BJ (cell line): ENCODE data around the gene NUCB2. TPM values are rescaled to one million over a fixed set of nuclear protein-coding genes. Genes with fewer than 3 reads are reported as not detected.

Source experiments
- CTCF ChIA-PET: fragments of 350-600 bp; formaldehyde crosslinking; extraction: SDS; loops from one replicate; lab custom pipeline; 2021; ENCODE audit warnings: antibody characterized with exemption, inconsistent platforms; lab: Yijun Ruan, JAX
- POLR2A ChIA-PET: fragments of 300-600 bp; sonication (Branson Sonifier 250); formaldehyde crosslinking; extraction: SDS; loops from one replicate; lab custom pipeline; 2021; ENCODE audit warnings: antibody characterized with exemption; lab: Charles Lee
- DNase-seq: peaks from one replicate; pipeline ENCODE4 v3.0.0-alpha.2; 2011; ENCODE audit warnings: low read depth
- H3K27me3 ChIP-seq: 2 replicates; pipeline ENCODE4 v1.6.0; 2011; ENCODE audit warnings: low read length; ENCODE audit not compliant: control insufficient read depth, insufficient read depth
- H3K36me3 ChIP-seq: 2 replicates; pipeline ENCODE4 v1.5.1; 2011; ENCODE audit warnings: low read length; ENCODE audit not compliant: control insufficient read depth, insufficient read depth
- H3K4me3 ChIP-seq: 2 replicates; pipeline ENCODE4 v1.5.1; 2011; ENCODE audit warnings: low read depth, mild to moderate bottlenecking, control low read depth, low read length
- CTCF ChIP-seq: IDR thresholded peaks from 2 replicates; pipeline ENCODE4 v1.5.1; 2011; ENCODE audit warnings: low read depth, mild to moderate bottlenecking, control low read depth, inconsistent platforms, low read length, moderate library complexity; ENCODE audit not compliant: insufficient read depth
- polyA plus RNA-seq: library from polyadenylated mRNA; depleted of rRNA; stranded (reverse); fragments of >200 nt; gene quantifications from 2 replicates; pipeline ENCODE4 v1.2.3, GENCODE V29; 2011

NUCB2 gene
- polyA plus RNA-seq, 1 experiment, result 119 TPM

GRCh38 chr11:17333799-17334586 is 57.5 kb downstream of the NUCB2 start:
- DNase-seq, result no peak
- CTCF ChIA-PET, result interaction anchor here (0.6 kb wide), 1 partner anchor 20 kb away, joined by 3 read pairs; no protein-coding TSS in a partner anchor
- no peak overlapping the region for H3K4me3 ChIP-seq
- no peak for TF ChIP-seq CTCF
- peaks cover 8% of the 10 kb centered on the region for H3K36me3 ChIP-seq
- no peaks in the 10 kb centered on the region for H3K27me3 ChIP-seq
- POLR2A ChIA-PET, result no interaction called here

- ChIA-PET CTCF (interaction anchor here (2.1 to 2.8 kb wide), 2 partner anchors 11 to 114 kb away, joined by 7 to 13 read pairs; no protein-coding TSS in a partner anchor), POLR2A (interaction anchor here (1.0 kb wide), 1 partner anchor 9 kb away, joined by 26 read pairs; the partner anchor contains the start of gene NCR3LG1)
- Histone ChIP-seq H3K4me3 (no peak overlapping the region), H3K27me3 (no peaks in the 10 kb centered on the region), H3K36me3 (no peaks in the 10 kb centered on the region)
- no peak for DNase-seq
- TF ChIP-seq CTCF, result no peak
Observed at GRCh38 chr11:17343257-17343656, 66.7 kb downstream of the NUCB2 start.

GRCh38 chr11:17343907-17344306 is 67.4 kb downstream of the NUCB2 start:
- CTCF ChIA-PET, result interaction anchor here (2.1 to 2.8 kb wide), 2 partner anchors 10 to 114 kb away, joined by 7 to 13 read pairs; no protein-coding TSS in a partner anchor
- Histone ChIP-seq H3K27me3 (no peaks in the 10 kb centered on the region), H3K4me3 (no peak overlapping the region), H3K36me3 (no peaks in the 10 kb centered on the region)
- no peak for TF ChIP-seq CTCF
- POLR2A ChIA-PET, result interaction anchor here (1.0 kb wide), 1 partner anchor 8 kb away, joined by 26 read pairs; the partner anchor contains the start of gene NCR3LG1
- DNase-seq, result peak; percentile 38

- Histone ChIP-seq H3K36me3 (no peaks in the 10 kb centered on the region), H3K27me3 (no peaks in the 10 kb centered on the region), H3K4me3 (no peak overlapping the region)
- CTCF ChIA-PET, result interaction anchor here (1.1 kb wide), 1 partner anchor 94 kb away, joined by 3 read pairs; no protein-coding TSS in a partner anchor
- no peak for TF ChIP-seq CTCF
- DNase-seq, result no peak
- POLR2A ChIA-PET, result no interaction called here
Observed at GRCh38 chr11:17347676-17348075, 71.1 kb downstream of the NUCB2 start.

- Histone ChIP-seq H3K4me3 (no peak overlapping the region), H3K27me3 (no peaks in the 10 kb centered on the region), H3K36me3 (no peaks in the 10 kb centered on the region)
- ChIA-PET POLR2A (no interaction called here), CTCF (interaction anchor here (1.0 kb wide), 1 partner anchor 120 kb away, joined by 3 read pairs; no protein-coding TSS in a partner anchor)
- TF ChIP-seq CTCF, result no peak
- no peak for DNase-seq
Observed at GRCh38 chr11:17350455-17351171, 74.1 kb downstream of the NUCB2 start.
